GM19023 (cell line): ENCODE measurements around the gene SPNS3.

Source experiments
- ATAC-seq: cut with Tn5 transposase; IDR thresholded peaks from one replicate; pipeline ENCODE4 v1.9.1; 2021; ENCODE audit warnings: mild to moderate bottlenecking, moderate library complexity; ENCODE audit not compliant: unreplicated experiment

Gene SPNS3

DNA sequence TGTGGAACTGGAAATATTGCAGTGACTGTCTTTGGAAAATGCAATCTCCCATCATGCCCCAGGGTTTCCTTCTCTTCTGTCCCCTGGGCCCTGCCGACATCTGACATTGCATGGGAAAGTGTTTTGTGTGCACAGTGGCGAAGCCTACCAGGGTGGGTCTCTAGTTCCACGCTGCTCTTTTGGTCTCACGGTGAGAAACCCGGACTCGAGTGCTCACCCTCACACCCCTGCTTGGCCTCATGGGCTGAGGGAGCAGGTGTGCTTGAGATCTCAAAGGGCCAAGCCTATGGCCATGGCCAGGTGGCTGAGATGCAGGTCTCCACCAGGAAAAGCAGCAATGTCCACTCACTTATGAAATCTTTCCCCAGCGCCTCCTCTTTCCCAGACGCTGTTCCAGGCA lies 32.0 kb downstream of the SPNS3 start:
- no peak for ATAC-seq

DNA sequence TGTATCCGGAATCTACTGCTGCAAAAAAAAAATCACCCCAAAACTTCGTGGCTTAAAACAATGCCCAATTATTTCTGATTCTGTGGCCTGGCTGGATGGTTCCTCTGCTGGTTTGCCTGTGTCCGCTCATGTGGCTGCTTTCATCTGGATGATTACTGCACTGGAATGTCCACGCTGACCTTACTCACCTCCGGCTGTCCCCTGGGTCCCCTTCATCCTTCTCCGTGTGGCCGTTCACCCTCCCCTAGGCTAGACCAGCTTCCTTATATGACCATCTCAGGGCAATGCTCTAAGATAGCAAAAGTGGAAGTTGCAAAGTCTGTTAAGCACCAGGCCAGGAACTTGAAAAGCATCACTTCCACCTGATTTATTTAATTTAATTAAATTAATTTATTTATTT lies 33.5 kb downstream of the SPNS3 start:
- no peak for ATAC-seq

DNA sequence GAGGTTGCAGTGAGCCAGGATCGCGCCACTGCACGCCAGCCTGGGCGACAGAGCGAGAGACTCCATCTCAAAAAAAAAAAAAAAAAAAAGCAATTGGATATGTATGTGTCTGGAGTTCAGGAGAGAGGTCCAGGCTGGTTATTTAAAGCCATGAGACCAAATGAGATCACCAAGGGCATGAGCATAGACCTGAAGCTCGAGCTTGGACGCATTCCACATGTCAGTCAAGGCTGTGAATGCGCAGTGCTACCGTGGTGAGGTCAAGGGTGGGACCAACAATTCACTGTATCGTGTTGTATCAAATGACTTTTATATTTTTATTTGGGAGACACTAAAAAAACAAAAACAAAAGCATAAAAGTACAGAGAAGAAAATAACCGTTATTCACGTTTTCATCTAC lies 35.8 kb downstream of the SPNS3 start:
- ATAC-seq, result no peak

DNA sequence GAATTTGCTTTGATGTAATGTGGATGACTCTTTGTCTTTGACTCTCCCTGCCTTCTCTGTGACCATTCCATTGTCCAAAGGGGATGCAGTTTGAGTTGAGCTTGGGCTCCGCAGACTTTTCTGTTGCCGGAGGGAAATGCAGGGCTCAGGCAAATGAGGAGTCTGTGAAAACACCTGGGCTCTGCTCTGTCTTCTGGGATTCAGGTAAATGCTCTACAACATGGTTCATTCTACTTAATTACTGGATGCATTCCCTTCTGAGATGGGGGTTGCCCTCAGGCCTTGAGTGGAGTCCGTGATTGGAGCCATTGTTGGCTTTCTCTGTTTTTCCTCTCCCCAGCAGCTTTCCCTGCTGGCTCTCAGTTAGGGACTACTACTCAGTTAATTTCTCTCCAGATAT lies 38.5 kb downstream of the SPNS3 start:
- no peak for ATAC-seq

DNA sequence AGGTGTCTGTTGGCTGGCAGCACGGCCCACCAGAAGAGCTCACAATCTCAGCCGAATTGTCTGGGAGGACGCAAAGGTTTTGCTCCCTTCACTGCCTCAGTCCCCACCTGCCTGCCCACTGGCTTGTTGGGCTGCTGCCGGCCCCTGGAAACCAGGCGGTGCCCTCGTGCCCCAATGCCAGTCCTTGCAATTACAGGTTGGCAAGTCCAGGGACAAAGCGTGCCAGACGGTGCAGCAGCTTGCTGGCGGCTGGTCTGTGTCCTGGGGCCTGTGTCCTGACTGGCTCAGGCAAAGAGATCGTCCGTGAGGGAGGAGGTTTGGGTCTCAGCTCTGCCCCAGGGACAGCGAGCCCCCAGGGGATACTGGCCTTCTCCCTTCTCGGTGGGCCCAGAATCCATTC lies 40.4 kb downstream of the SPNS3 start:
- ATAC-seq, result no peak

DNA sequence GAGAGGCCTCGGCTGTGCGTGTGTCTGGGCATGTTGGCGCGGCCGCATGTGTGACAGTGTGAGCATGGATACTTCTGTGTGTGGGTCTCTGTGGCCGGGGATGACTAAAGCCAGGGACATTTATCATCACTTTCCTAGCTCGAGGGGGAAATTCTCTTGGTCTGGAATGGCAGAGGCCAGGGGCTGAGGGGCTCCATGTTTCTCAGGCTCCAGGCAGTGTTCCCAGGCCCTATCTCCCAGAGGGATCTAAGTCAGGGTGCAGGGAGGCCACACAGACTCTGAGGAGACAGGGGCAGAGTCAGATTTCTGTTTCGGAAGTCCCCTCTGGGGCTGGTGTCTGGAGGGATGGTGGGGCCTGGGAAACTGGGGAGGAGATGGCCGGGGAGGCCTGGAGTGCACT lies 41.3 kb downstream of the SPNS3 start:
- ATAC-seq, result no peak

DNA sequence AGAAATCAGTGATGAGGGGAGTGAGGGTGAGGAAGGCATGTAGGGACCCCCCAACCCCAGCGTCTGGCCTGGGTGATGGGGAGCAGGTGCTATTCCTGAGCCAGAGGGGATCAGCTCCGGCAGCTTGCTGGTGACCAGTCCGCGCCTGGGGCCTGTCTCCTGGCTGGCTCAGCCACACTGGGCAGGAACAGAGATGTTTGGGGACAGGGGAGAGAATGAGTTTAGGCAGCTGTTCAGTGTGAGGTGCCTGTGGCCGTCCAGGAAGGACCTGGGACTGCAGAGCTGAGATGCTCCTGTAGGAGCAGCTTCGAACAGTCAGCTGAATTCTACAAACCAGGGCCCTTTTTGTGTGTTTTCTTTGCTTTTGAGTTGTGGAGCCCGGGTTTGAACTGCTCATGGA lies 41.7 kb downstream of the SPNS3 start:
- ATAC-seq, result no peak

DNA sequence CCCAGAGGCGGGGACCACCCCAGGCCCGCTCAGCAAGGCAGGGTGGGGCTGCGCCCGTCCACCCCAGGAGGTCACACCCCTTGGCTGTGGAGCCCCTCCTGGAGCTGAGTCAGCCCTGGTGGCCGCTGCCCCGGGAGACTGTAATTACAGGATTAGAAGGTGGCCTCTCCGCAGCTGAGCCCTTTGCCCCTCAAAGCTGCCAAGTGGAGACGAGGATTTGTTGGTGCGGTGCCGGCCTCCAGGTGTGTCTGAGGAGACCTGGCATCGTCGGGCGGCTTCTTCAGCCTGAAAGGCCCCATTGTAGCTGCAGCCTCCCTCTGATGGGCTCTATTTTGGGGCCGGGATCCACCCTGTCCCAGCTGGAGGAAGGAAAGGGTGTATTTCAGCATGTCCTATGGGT lies 42.3 kb downstream of the SPNS3 start:
- ATAC-seq, result no peak

DNA sequence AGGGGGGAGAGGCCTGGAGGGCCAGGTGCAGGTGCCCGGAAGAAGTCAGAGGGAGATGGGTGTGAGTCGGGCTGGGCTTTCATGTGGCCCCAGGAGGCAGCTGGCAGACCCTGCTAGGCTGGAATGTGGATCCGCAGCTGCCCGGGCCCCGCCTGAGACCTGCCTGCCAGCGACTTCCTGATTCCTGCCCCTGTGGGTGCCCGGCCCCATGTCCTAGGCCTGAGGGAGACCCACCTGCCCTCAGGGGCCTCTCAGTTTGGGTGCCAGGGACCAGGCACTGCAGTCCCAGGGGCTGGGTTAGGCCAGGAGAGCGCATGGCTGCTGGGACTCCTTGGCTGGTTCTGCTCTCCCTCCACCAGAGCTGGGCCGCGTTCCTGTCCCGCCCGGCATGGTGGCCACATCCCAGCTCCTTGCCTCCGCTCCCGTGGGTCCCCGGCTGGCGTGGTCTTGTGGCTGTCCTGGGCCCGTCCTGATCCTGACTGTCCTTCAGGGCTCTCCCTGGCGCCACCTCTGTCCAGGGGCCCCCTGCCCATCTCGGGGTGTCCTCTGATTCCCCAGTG lies 42.9 kb downstream of the SPNS3 start:
- no peak for ATAC-seq

DNA sequence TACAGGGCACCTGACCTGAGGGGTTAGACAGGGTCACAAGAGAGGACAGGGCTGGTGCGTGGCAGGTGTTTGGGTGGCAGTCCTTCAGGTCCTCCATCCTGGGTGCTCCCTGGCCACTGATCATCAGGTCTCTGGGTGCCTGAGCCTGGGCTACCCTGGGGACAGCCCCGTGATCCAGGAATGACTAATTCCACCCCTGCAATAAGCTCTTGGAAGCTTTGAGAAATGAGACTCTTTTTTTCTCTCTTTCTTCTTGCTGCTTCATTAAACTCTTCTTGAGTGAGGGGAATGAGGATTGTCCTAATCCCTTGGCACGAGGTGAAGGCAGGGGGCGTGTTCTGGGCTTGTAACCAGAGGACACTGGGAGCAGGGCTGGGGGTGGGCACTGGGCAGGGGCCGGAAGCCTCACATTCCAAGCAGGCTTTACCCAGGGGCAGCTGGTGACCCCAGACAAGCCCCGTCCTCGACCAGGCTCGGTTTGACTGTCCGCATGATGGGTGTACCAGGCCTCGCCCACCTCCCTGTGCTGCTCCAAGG lies 43.6 kb downstream of the SPNS3 start:
- ATAC-seq, result no peak

DNA sequence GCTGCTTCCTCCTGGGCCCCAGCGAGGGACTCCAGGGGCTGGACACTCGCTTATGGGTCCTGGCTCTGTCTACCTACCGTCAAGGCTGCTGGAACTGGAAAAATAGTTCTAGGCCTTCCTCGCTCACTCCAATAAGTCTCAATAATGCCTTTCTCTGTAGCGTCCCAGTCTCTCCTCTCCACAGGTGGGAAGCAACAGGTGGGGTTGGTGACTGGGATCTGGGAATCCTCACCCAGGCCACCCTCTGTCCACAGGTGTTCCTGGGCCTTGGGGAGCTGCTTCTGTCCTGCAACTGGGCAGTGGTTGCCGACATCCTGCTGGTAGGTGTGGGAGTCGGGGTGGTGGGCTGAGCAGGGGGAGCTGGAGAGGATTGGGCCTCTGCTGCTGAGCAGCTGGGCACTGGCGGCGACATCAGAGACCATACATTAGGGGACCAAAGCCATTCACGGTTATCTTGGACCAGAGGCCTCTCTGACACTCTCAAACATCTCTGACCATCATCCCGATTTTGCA lies 44.6 kb downstream of the SPNS3 start:
- no peak for ATAC-seq

DNA sequence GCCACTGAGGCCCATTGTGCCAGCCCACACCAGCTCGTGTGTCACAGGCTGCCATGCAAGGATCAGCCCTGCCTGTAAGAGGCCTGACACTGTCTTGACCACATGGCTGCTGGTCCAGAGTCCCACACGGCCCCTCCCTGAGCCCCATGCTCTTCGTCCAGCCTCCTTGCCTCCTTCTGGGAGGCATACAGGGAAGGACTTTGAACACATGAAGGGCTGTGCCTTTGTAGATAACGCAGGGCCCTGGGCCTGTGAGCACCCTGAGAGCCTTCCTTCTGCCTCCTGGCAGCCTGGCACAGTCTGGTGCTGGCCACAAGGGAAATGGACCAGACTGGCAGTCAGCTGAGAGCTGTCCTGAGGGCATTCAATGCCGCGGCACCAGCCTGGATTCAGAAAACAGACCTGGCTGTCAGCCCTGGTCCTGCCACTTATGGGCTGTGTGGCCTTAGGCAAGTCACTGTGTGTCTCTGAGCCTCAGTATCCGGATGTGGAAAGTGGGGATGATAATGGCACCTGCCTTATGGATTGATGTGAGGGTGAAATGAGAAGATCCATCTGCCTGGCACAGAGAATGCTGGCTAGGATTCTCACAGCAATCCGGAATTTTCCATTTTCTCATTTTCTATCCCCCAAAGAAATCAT lies 45.7 kb downstream of the SPNS3 start:
- ATAC-seq, result no peak

DNA sequence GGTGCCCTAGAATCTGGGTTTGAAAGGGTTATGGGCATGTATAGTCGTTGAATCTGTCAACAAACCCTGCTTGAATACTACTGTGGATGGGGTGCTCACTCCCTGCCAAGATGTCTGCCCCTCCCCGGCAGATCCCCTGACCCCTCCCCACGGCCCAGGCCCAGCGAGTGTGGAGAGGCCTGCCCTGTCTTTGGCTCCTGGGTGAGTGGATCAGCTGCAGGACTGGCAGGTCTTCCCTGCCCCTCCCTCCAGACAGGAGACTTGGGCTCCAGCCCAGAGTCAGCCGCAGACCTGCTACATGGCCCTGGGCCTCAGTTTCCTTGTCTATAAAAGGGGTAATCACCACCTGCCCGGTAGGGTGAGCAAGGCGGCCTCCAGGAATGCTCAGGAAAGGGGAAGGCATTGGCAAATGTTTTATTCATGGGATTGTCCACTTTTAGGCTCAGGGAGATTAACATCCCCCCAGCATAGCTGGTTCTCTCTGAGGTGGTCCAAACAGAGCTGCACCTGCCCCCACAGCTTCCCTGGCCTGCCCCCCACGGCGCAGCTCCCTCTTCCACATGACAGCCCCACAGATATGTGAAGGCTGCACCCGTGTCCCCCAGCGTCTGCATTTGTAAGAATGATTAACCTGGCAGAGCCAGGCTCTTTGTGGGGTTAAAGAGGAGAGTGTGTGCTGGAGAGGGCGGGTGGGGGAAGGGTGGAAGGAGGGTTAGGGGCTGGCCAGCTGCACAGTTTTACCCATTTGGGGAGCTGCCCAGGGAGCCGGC lies 46.4 kb downstream of the SPNS3 start:
- no peak for ATAC-seq

DNA sequence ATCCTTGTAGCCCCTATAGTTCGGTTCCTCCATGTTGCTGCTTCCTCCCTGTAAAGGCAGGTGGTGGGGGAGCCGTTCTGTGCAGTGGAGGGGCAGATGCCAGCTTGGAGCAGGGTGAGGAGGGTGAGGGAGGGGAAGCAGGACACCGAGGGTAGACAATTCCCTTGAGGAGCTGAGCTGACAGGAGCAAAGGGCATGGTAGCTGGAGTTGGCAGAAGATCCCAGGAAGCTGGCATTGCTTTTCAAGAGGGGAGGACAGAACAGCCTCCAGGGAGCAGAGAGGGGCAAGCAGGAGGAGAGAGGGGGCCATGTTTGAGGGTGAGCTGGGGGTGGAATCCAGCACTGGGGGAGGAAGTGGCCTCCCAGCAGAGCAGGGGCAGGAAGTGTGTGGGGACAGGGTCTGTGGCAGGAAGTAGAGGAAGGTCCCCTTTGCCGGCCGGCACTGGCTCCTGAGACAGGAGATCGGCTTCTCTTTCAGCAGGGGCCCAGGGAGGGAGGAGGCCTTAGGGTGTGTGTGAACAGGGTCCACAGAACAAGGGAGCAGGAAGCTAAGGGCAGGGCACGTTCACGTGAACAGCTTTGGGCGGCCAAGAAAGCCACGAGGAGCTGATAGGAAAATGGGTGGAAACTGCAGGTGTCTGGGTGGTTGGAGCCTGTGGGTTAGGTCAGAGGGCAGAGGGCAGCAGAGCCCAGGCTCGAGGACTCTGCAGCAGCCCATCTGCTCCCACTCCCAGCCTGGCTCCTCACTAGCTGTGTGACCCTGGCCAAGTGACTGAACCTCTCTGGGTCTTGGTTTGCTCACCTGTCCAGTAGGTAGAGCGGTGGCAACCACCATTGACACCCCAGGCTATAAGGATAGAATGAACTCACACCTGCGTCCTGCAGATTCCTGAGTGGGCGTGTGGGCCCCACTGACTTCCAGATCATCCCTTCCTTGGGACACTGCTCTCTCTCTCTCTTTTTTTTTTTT lies 47.5 kb downstream of the SPNS3 start:
- ATAC-seq, result no peak

DNA sequence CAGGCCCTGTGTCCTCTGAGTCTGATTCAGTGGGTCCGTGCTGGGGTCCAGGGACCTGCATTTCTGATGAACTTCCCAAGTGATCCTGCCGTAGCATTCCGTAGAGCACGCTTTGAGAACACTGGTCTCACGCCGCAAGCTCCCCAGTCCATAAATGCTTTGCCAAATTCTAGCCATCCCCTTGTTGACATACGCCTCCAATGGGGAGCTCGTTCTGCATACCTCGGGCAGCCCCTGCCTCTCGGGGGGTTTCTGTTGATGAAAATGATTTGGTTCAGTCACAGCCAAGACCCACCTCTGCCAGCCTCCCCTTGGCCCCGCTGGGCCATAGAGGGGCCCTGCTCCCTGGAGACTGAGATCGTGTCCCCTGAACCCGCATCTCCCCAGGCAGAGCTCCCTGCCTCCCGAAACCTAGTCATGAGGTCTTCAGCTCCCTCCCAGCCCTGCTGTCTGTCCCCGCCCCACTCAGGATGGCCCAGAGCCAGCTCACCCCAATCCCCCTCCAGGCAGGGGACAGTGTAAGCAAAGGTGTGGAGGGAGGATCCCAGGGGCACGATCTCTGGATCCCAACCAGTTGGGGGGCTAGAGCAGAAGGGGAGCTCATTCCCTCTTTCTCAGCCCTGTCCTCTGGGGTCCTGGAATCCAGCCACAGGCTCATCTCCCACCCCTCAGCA lies 48.7 kb downstream of the SPNS3 start:
- no peak for ATAC-seq

DNA sequence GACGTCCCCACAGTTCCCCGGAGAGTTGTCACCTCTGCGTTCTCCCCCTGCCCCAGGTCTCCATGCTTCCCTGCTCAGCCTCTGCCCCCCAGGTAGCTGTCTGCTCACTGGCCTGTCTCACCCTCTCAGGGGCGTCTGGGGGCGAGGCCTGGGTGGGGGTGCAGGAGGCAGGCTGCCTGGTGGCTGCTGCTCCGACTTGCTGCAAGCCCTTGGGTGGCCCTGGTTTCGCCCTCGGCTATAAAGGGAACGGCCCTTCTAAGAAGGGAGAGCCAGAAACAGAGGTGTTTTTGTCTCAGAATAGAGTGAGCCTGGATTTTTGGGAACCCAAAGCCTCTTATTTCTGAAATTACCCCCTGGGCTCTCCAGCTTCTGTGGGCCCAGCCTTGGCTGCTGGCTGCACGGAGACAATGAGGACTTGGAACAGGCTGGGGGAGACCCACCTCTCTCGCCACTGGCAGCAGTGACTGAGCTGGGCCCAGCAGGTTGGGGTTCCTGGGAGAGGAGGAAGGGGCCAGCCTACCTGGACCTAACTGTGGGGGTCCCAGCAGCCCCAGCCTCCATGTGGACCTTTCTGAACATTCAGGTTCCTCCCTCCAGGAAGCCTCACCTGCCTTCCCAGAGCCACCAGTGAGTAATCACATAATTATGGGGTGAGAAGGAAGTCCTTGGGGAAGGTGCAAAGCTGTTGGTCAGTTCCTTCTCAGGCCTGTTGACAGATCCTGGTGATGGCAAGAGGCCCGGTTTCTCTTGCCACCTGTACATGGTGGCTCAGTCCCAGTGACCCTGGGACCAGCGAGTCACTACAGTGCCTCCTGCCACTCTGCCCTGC lies 49.5 kb downstream of the SPNS3 start:
- ATAC-seq, result no peak

DNA sequence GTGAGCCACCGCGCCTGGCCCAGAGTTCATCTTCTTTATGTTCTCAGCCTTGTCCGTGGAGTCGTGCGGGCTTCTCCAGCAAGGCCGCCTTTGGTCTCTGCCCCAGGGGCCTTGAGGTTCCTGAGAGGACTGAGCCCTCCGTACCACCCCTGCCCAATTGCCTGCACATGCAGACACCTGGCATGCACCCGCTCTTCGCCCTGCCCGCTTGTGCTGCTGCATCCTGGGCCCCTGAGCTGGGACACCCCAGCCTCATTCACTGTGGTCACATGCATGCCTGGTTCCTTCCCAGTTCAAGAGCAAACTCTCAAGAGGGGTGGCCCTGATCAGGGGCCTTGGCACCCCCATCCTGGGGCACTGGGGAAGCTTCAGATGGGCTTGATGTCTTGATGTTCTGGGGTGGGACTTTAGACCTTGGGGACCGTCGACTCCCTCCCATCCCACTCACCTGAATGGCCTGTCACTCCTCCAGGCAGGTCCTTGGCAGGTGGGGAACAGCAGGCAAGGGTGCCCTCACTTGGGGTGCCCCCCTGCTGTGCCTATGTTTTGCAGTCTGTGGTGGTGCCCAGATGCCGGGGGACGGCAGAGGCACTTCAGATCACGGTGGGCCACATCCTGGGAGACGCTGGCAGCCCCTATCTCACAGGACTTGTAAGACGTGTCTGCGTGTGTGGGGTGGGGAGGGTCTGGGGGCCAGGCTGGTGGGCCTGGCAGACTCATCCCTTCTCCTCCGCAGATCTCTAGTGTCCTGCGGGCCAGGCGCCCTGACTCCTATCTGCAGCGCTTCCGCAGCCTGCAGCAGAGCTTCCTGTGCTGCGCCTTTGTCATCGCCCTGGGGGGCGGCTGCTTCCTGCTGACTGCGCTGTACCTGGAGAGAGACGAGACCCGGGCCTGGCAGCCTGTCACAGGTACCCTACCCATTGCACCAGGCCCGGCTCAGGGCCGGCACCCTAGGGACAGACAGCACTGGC lies 52.2 kb downstream of the SPNS3 start:
- ATAC-seq, result no peak

DNA sequence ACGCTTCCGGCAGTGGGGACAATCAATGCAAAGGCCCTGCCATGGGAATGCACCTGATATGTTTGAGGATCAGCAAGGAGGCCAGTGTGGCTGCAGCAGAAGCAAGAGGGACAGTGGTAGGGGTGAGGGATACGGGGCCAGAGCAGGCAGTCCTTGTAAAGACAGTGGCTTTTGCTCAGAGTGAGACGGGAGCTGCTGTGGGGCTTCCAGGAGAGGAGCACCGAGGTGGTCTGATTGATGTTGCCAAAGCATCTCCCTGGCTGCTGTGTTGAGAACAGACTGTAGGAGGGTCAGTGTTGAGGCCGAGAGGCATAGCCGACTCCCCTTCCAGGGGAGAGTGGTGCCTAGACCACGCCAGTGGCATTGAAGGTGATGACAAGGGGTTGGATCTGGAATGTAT lies 53.6 kb downstream of the SPNS3 start:
- ATAC-seq, result no peak
